K562 (cell line): ENCODE data around the gene OR2V2. TPM values are rescaled to one million over a fixed set of nuclear protein-coding genes. Genes with fewer than 3 reads are reported as not detected.

Source experiments
- CBX8 ChIP-seq: fragments of 200-600 bp; sonication (generic); IDR thresholded peaks from 2 replicates; pipeline ENCODE4 v1.6.1; 2012; ENCODE audit warnings: borderline replicate concordance, mixed run types, low read depth, mild to moderate bottlenecking, moderate library complexity, mixed read lengths, low read length, control low read depth, inconsistent platforms; ENCODE audit not compliant: poor library complexity, severe bottlenecking; ENCODE audit errors: extremely low read depth
- CREM ChIP-seq: IDR thresholded peaks from 2 replicates; pipeline ENCODE4 v1.6.1; 2014; ENCODE audit warnings: antibody characterized with exemption, low read depth
- CXXC5 ChIP-seq: fragments of 250-450 bp; sonication (Bioruptor Pico); IDR thresholded peaks from 2 replicates; pipeline ENCODE4 v1.8.0; 2022; ENCODE audit warnings: inconsistent platforms, mild to moderate bottlenecking, moderate library complexity
- FOXA1 ChIP-seq: fragments of 450-650 bp; IDR thresholded peaks from 2 replicates; pipeline ENCODE4 v1.6.1; 2016; ENCODE audit warnings: mild to moderate bottlenecking, borderline replicate concordance
- GABPB2 ChIP-seq: fragments of 250-450 bp; sonication (Bioruptor Pico); conservative IDR thresholded peaks from 2 replicates; pipeline ENCODE4 v1.5.1; 2021; ENCODE audit warnings: mild to moderate bottlenecking
- HMGN3 ChIP-seq: IDR thresholded peaks from 2 replicates; pipeline ENCODE4 v1.6.1; 2011; ENCODE audit warnings: borderline replicate concordance, low read depth, mild to moderate bottlenecking, mixed read lengths, low read length; ENCODE audit not compliant: insufficient read length; ENCODE audit errors: extremely low read depth
- IRF1 ChIP-seq: sonication (generic); formaldehyde crosslinking; IDR thresholded peaks from 2 replicates; pipeline ENCODE4 v1.8.0; 2022; ENCODE audit warnings: missing genetic modification reagents, mild to moderate bottlenecking, borderline replicate concordance
- MEF2A ChIP-seq: IDR thresholded peaks from 2 replicates; pipeline ENCODE4 v1.6.1; 2011; ENCODE audit warnings: low read depth, mild to moderate bottlenecking, low read length, moderate library complexity; ENCODE audit not compliant: control insufficient read depth
- MTA2 ChIP-seq: fragments of 450-650 bp; IDR thresholded peaks from 2 replicates; pipeline ENCODE4 v1.6.1; 2016; ENCODE audit warnings: low read depth
- NCOA4 ChIP-seq: fragments of 450-650 bp; IDR thresholded peaks from 2 replicates; pipeline ENCODE4 v1.6.1; 2018; ENCODE audit warnings: mild to moderate bottlenecking; ENCODE audit not compliant: partially characterized antibody
- NR2F6 ChIP-seq: fragments of 450-650 bp; formaldehyde crosslinking; IDR thresholded peaks from 2 replicates; pipeline ENCODE4 v1.4.0; 2020; ENCODE audit warnings: mild to moderate bottlenecking
- NR3C1 ChIP-seq: sonication (generic); formaldehyde crosslinking; IDR thresholded peaks from 2 replicates; pipeline ENCODE4 v1.8.1; 2022; ENCODE audit warnings: missing genetic modification reagents
- PBX2 ChIP-seq, 2 experiments: IDR thresholded peaks in 1 of 2; conservative IDR thresholded peaks in 1 of 2; 2 replicates each; pipeline ENCODE4 v1.6.1; 2016; ENCODE audit warnings: low read depth in 2 of 2, mild to moderate bottlenecking in 1 of 2, missing compliant biosample characterization in 1 of 2, missing genetic modification characterization in 1 of 2, moderate library complexity in 1 of 2
- POLR2H ChIP-seq: IDR thresholded peaks from 2 replicates; pipeline ENCODE4 v1.6.1; 2016; ENCODE audit warnings: missing genetic modification characterization, low read depth, mild to moderate bottlenecking, control low read depth, missing compliant biosample characterization, moderate library complexity
- SNRNP70 ChIP-seq: fragments of 200-400 bp; formaldehyde crosslinking; optimal IDR thresholded peaks from 2 replicates; pipeline ENCODE3; 2017; ENCODE audit warnings: low read depth, low read length
- TBL1XR1 ChIP-seq, 2 experiments: IDR thresholded peaks; 2 replicates each; pipeline ENCODE4 v1.6.1; 2012; ENCODE audit warnings: improper control_type of control experiment in 2 of 2, low read length in 2 of 2, mild to moderate bottlenecking in 1 of 2
- ZNF551 ChIP-seq: fragments of 250-450 bp; sonication (Bioruptor Pico); IDR thresholded peaks from 2 replicates; pipeline ENCODE4 v1.5.0; 2021; ENCODE audit warnings: mild to moderate bottlenecking, moderate library complexity
- ZNF764 ChIP-seq: fragments of 250-450 bp; sonication (Bioruptor Pico); IDR thresholded peaks from 2 replicates; pipeline ENCODE4 v1.4.0; 2020; ENCODE audit warnings: low read depth, mild to moderate bottlenecking, moderate library complexity
- polyA plus RNA-seq, 8 experiments: library from polyadenylated mRNA; depleted of rRNA in 4 of 8; stranded (reverse) in 5 of 8; unstranded in 3 of 8; fragments of >200 nt; fragmentation: Nextera tagmentation in 2 of 8; fragmentation: Illumina TruSeq in 1 of 8; extraction: Ambion mirVana in 2 of 8; extraction: Trizol in 1 of 8; gene quantifications; 2 replicates each; pipeline versions ENCODE4 v1.2.1 to v1.2.3, GENCODE V29; 2011 to 2014; ENCODE audit warnings: inconsistent platforms in 1 of 8, missing spikeins in 1 of 8
- total RNA-seq, 7 experiments: library from RNA; depleted of rRNA in 6 of 7; stranded (reverse); fragments of >200 nt in 6 of 7; fragmentation: Illumina TruSeq in 2 of 7; extraction: Trizol in 2 of 7; gene quantifications; 2 replicates each; pipeline versions ENCODE4 v1.2.1 to v1.2.3, GENCODE V29; 2011 to 2021; ENCODE audit warnings: low replicate concordance in 1 of 7
- TF ChIP-seq, protein P1 (sequence below): fragments of 250-450 bp; sonication (Bioruptor Pico); IDR thresholded peaks from 2 replicates; pipeline ENCODE4 v1.8.0; 2022; ENCODE audit warnings: inconsistent platforms
- TF ChIP-seq, protein P2 (sequence below): fragments of 450-650 bp; IDR thresholded peaks from 2 replicates; pipeline ENCODE4 v1.6.1; 2016; ENCODE audit warnings: antibody characterized with exemption

The OR2V2 gene
- total and polyA plus RNA-seq, 9 of the 15 experiments (the other 6 are each of a cell fraction or from before 2014, with no cell fraction given) = 0.01 TPM; not detected in 8

- TF ChIP-seq PBX2 (CRISPR knock-in tag; IDR thresholded peaks at IDR 0.05; ENCODE audit: low read depth) (no peak), PBX2 (tag; conservative IDR thresholded peaks at IDR 0.05; ENCODE audit: low read depth) (no peak), ZNF764 (CRISPR knock-in tag) (no peak), MTA2 (no peak), ZNF551 (CRISPR knock-in tag) (no peak), FOXA1 (no peak), IRF1 (CRISPR knock-in tag) (no peak), CXXC5 (CRISPR knock-in tag) (no peak; the same call in 1 of the 2 replicates), SNRNP70 (no peak), CREM (no peak), NR3C1 (no peak), TBL1XR1 (IDR thresholded peaks at IDR 0.05; ENCODE audit: low read length in 2 of 2) (no peak), NCOA4 (no peak), MEF2A (no peak), HMGN3 (no peak), NR2F6 (no peak), CBX8 (no peak), POLR2H (no peak), GABPB2 (CRISPR knock-in tag) (no peak)
- TF ChIP-seq, protein P1, sequence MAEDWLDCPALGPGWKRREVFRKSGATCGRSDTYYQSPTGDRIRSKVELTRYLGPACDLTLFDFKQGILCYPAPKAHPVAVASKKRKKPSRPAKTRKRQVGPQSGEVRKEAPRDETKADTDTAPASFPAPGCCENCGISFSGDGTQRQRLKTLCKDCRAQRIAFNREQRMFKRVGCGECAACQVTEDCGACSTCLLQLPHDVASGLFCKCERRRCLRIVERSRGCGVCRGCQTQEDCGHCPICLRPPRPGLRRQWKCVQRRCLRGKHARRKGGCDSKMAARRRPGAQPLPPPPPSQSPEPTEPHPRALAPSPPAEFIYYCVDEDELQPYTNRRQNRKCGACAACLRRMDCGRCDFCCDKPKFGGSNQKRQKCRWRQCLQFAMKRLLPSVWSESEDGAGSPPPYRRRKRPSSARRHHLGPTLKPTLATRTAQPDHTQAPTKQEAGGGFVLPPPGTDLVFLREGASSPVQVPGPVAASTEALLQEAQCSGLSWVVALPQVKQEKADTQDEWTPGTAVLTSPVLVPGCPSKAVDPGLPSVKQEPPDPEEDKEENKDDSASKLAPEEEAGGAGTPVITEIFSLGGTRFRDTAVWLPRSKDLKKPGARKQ = no peak
- TF ChIP-seq, protein P2, sequence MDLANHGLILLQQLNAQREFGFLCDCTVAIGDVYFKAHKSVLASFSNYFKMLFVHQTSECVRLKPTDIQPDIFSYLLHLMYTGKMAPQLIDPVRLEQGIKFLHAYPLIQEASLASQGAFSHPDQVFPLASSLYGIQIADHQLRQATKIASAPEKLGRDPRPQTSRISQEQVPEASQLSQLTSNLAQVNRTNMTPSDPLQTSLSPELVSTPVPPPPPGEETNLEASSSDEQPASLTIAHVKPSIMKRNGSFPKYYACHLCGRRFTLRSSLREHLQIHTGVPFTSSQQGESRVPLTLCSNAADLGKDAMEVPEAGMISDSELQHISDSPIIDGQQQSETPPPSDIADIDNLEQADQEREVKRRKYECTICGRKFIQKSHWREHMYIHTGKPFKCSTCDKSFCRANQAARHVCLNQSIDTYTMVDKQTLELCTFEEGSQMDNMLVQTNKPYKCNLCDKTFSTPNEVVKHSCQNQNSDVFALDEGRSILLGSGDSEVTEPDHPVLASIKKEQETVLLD = no peak; the same call in 1 of the 2 replicates
Observed at GRCh38 chr5:181190711-181191525, 43.5 kb downstream of the OR2V2 start (continued).
